ENCODE results near the gene EVC2.

DNA sequence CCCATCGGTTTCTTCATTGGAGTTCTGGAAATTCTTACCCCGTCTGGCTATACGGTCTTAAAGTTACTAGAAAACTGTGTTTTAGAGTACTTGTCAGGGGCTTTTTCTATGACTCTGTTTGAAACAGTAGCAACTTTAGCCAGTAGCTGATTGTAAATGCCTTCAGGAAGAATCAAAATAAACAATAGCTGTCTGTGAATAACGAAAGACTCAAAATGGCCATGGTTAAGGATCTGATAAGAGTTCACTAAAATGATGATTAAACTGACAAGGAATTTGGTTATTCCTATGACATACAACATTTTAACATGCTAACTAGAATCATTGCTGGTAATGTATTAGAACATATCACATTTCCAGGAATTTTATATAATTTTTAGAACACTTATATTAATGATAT, 191.0 kb downstream of the EVC2 start:
- TF ChIP-seq, protein P1, sequence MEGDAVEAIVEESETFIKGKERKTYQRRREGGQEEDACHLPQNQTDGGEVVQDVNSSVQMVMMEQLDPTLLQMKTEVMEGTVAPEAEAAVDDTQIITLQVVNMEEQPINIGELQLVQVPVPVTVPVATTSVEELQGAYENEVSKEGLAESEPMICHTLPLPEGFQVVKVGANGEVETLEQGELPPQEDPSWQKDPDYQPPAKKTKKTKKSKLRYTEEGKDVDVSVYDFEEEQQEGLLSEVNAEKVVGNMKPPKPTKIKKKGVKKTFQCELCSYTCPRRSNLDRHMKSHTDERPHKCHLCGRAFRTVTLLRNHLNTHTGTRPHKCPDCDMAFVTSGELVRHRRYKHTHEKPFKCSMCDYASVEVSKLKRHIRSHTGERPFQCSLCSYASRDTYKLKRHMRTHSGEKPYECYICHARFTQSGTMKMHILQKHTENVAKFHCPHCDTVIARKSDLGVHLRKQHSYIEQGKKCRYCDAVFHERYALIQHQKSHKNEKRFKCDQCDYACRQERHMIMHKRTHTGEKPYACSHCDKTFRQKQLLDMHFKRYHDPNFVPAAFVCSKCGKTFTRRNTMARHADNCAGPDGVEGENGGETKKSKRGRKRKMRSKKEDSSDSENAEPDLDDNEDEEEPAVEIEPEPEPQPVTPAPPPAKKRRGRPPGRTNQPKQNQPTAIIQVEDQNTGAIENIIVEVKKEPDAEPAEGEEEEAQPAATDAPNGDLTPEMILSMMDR (IDR thresholded peaks at IDR 0.05), result no peak
- TF ChIP-seq POLR2A (IDR thresholded peaks at IDR 0.05), result no peak
